Activated CD8-positive, alpha-beta memory T cell treated with anti-CD3 and anti-CD28 coated beads, Interleukin-2, amount 50 U/mL, for 24 hours (primary cell): ENCODE measurements around the gene LACTB.
A peak's percentile ranks its signal among the peaks of the same experiment; 100 is the strongest.

Source experiments
- DNase-seq: peaks from one replicate; pipeline ENCODE4 v3.0.0-alpha.2; 2020; ENCODE audit errors: extremely low read depth

The LACTB gene

GRCh38 chr15:63121382-63122001 is at the start of gene LACTB:
Gene LACTB, plus strand, starts transcription at chr15:63121861. Its CDS starts 11 bp downstream, at chr15:63121872.
- peak; percentile 45 for DNase-seq

GRCh38 chr15:63072023-63072650 is 49.5 kb upstream of the LACTB start:
- no peak for DNase-seq

GRCh38 chr15:63072809-63073277 is 48.8 kb upstream of the LACTB start:
- DNase-seq, result no peak

GRCh38 chr15:63073497-63074172 is 48.0 kb upstream of the LACTB start:
- DNase-seq, result no peak

- DNase-seq, result no peak
Observed at GRCh38 chr15:63075015-63075983, 46.4 kb upstream of the LACTB start.

GRCh38 chr15:63075984-63076713 is 45.5 kb upstream of the LACTB start:
- no peak for DNase-seq

- DNase-seq, result no peak
Observed at GRCh38 chr15:63076714-63077046, 45.0 kb upstream of the LACTB start.

- DNase-seq, result no peak
Observed at GRCh38 chr15:63077952-63078351, 43.7 kb upstream of the LACTB start.

- no peak for DNase-seq
Observed at GRCh38 chr15:63079947-63080626, 41.6 kb upstream of the LACTB start.

GRCh38 chr15:63080634-63081250 is 40.9 kb upstream of the LACTB start:
- DNase-seq, result no peak

GRCh38 chr15:63082366-63082765 is 39.3 kb upstream of the LACTB start:
- DNase-seq, result no peak

GRCh38 chr15:63083044-63083443 is 38.6 kb upstream of the LACTB start:
- DNase-seq, result no peak

GRCh38 chr15:63083541-63083940 is 38.1 kb upstream of the LACTB start:
- no peak for DNase-seq

GRCh38 chr15:63084806-63085205 is 36.9 kb upstream of the LACTB start:
- no peak for DNase-seq

- DNase-seq, result no peak
Observed at GRCh38 chr15:63085289-63085688, 36.4 kb upstream of the LACTB start.

- DNase-seq, result no peak
Observed at GRCh38 chr15:63086271-63086670, 35.4 kb upstream of the LACTB start.

- DNase-seq, result no peak
Observed at GRCh38 chr15:63086947-63087346, 34.7 kb upstream of the LACTB start.

GRCh38 chr15:63088533-63089245 is 33.0 kb upstream of the LACTB start:
- DNase-seq, result no peak

- no peak for DNase-seq
Observed at GRCh38 chr15:63089260-63090043, 32.2 kb upstream of the LACTB start.
